ENCODE data around the gene DLG1. TPM values are rescaled to one million over a fixed set of nuclear protein-coding genes. Genes with fewer than 3 reads are reported as not detected.

DLG1 gene
- total and polyA plus RNA-seq, 2 of the 4 experiments (the other 2 are of a cell fraction), result 21.2 to 57.7 TPM

GRCh38 chr3:197297002-197297401, 1.4 kb downstream of the DLG1 start (continued):
- no peak for TF ChIP-seq CTCF (conservative IDR thresholded peaks at IDR 0.05; ENCODE audit: low read depth, low read length)
- no peak for TF ChIP-seq RAD21 (IDR thresholded peaks at IDR 0.05; ENCODE audit: low read length)
- TF ChIP-seq USF2 (IDR thresholded peaks at IDR 0.05; ENCODE audit: low read depth, low read length), result no peak
- no peak for TF ChIP-seq MAZ (IDR thresholded peaks at IDR 0.05; ENCODE audit: borderline replicate concordance, low read depth, low read length)
- no peak for TF ChIP-seq MAFK (IDR thresholded peaks at IDR 0.05; ENCODE audit: low read depth, low read length)

Measured in IMR-90 (cell line).